GM19193 (cell line): ENCODE results near the gene MKNK2.

Source experiments
- POLR2A ChIP-seq: IDR thresholded peaks from 4 replicates; pipeline ENCODE4 v1.6.1; 2011; ENCODE audit not compliant: insufficient read depth, insufficient read length; ENCODE audit errors: extremely low read depth

Gene MKNK2

GRCh38 chr19:2054763-2055162, 3.7 kb upstream of the MKNK2 start:
- TF ChIP-seq POLR2A = no peak

DNA sequence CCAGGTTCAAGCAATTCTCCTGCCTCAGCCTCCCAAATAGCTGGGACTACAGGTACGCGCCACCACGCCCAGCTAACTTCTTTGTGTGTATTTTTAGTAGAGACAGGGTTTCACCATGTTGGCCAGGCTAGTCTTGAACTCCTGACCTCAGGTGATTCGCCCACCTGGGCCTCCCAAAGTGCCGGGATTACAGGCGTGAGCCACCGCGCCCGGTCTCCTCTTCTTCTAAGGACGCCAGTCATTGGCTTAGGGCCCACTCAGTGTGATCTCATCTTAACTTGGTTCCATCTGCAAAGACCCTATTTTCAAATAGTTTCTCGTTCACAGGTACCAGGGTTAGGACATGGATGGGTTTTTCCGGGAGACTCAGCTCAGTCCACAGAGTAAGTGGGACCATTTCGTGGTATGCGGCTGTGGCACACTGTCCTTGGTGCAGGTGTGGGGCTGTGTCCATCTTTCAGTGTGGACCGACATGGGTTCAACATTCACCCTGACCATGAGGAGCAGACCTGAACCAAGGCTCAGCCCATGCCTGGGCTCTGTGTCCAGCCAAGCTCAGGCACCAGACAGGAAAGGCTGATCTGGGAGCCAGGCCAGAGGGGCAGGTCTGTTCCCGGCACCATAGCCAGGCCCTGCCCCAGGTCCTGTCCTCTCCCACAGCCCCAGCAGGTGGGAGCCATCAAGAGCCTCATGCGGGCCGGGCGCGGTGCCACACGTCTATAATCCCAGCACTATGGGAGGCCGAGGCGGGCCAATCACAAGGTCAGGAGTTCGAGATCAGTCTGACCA, 2.8 kb upstream of the MKNK2 start:
- TF ChIP-seq POLR2A = no peak

DNA sequence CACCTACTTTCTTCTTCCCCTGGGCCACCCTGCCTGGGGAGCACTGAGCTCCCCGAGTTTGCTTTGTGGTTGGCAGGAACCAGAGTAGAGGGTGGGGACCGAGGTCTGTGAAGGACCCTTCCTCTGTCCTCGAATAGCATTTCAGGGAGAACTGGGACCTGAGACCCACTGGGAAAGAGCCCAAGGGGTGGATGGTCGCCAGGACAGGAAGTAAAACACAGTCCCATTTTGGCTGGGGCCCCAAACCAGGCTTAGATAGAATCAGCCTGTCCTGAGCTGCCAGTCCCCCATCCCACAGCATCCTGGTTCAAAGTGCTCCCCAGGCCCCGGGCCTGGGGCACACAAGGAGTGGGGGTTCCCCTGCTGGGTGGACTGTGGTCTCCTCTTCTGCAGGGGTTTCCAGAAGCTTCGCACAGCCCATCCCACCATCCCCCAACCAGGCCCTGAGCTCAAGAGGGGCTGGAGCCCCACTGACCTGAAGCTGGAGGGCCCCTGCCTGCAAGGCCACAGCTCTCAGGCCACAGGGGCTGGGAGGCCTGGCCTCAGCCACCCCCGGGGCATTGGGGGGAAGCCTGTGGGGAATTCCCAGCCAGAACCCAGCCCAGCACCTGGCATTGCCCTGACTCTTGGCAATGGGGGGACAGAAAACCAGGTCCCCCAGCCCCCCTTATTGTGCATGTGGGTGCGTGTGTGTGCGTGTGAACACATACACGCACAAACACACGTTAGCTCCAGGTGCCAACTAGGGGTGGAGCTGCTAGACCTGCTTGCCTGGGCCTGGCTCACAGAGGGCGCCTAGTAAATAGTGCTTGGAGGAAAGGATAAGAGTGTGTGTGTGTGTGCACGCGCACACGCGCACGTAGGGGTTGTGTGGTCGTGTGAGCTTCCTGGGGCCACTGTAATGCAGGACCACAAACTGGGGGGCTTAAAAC, 995 bp upstream of the MKNK2 start:
- TF ChIP-seq POLR2A = peak; percentile 38

- no peak for TF ChIP-seq POLR2A
These were observed 574 bp downstream of the MKNK2 start for GRCh38 chr19:2050349-2050990.

GRCh38 chr19:2049741-2050348, 1.2 kb downstream of the MKNK2 start:
- TF ChIP-seq POLR2A = peak; percentile 53

DNA sequence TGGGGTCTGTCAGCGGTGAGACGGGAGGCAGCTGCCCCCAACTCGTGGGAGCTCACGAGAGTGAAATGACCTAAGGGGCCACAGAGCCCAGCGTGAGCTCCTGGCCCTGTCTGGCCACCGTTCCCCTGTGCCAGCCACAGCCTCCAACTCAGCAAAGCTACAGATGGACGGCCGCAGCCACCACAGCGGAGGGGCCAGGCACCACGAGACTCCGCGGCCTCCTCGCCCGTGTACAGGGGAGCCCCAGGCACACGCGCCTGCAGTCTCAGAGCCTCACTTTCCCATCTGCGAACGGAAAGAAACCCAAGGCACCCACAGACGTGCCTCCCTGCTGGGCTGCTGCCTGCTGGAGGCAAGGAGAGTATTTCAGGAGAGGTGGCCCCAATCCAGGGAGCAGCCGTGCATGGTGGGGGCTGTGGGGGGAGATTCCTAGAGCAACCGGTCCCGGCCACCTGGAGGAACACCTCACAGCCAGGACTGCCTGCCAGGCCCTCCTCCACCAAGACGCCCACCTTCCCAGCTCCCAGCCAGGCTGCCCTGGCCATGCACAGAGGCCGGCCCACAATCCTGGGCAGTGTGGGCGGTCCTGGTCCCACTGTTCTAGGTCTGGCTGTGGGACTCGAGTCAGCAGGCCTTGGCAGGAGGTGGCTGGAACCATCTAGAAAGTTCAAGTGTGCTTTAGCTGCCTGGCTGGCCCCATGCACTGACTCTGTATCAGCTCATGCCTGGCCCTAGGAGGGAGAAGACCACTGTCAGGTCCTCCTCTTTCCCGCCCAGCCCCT, 1.9 kb downstream of the MKNK2 start:
- peak; percentile 38 for TF ChIP-seq POLR2A

DNA sequence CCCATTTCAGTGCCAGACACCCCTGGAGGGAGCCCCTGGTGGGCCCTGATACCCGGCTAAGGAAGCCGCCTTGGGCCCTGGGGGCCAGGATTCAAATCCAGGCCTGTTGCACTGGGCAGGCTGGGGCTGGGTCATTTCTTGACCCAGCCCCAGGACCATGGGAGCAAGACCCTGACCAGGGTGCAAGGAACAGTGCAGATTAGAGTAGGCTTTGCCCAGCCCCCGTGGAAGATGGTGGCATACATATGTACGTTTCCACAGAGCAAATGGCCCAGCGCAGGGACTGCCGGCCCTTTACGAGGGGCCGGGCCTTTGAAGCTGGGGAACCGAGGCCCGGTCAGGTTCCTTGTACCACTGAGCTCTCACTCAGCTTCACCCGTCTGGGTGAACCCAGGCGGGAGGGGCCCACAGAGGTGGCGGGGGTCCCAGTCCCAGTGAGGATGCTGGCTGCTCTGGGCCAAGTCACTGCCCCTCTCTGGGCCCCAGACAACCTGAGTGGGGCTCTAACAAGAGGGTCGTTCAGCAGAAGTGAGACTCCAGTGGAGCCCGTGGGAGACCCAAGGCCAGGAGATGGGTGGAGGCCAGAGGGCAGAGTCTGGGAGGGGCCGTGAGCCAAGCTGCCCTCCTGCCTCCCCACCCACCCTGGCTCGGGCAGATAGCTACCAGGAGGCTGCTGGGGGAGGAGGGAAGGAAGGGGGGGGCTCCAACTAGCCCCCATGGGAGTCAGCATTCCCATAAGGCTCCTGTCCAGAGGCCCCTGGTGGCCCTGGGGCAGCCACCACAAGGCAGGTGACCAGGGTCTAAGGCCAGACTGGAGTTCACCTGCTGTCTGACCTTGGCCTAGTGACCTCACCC, 2.7 kb downstream of the MKNK2 start:
- no peak for TF ChIP-seq POLR2A

DNA sequence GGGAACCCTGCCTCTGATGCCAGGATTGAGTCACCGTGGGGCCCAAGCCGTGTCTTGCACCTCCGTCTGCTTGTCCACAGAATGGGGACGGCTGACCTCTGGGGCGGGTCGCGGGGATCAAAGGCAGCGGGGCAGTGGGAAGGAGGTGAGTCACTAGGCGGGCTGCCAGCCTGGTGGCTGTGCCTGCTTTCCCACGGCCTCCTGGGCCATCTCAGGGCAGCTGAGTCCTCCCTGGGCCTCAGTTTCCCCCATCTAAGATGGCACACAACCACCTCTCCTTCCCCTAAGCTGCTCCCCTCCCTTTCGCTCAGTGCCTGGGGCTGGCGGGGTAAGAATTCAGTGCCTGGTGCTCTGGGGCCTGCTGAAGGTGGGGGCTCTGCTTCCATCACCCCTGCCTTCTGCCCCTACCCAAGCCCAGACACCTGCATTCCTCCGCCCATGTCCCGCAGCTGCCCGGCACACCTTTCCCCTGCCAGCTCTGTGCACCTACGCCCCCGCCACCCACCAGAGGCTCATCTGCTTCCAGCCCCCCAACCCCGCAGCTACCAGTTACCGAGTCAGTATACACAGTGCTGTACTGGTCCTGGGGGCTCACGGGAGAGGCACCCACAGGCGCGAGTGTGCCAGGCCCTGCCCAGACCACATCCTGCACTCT, 3.5 kb downstream of the MKNK2 start:
- TF ChIP-seq POLR2A = peak; percentile 44

GRCh38 chr19:2047076-2047448, 4.0 kb downstream of the MKNK2 start:
- TF ChIP-seq POLR2A = peak; percentile 13

DNA sequence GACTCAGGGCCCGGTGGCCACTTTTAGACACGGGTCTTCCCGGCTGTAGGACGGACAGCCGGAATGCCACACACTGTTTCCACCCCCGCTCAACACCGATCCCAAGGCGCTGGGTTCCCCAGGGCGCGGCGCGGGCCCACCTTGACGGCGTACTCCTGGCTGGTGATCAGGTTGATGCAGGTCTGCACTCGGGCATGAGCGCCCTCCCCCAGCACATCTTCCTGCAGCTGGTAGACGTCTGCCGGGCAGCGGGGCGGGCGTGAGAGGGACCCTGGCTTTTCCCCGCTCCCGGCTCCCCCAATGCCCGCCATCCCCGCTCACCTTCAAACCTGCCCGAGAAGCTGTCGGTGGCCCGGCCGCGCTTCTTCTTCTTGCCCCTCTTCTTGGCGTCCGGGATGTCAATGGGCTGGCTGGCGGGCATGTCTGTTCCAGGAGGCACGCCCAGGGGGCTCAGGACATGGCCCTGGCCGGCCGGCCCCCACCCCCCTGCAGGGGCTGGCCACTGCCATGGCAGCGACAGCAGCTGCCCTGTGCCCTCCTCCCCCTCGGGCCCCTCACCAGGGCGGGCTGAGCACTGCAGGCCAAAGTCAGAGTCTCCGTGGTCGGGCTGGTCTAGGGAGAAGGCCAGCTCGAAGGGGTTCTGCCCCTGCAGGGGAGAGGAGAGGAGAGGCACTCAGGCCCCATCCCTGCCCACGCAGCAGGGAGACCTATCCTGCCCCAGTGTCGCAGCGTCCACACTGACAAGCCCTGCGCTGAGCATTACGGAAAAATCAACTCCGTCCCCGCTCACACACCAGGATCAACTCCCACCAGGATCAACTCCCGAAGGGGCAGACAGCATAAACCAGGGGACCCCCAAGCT, 4.8 kb downstream of the MKNK2 start:
- peak; percentile 11 for TF ChIP-seq POLR2A

DNA sequence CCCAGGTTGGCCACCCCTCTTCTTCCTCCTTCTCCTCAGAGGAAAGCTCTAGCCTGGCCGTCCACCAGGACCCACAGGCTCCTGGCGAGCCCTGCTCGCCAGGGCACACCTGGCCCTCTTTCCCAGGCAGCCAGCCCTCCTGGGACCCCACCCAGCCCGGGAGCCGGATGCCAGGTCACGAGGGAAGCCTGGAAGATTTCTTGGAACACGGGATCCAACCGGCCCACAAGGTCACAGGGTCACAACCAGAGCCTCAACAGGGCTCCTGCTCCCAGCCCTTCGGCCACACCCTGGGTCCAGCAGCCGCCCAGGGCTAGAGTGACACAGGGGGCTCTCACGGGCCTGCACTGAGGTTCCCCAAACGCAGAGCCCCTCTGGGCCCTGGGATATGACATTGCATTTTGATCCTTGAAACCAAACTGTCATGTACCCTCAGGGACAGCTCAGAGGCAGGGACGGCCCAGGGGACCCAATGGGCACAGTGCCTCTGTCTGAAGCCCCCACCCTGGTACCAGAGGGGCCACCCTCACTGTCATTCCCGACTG, 5.5 kb downstream of the MKNK2 start:
- peak; percentile 34 for TF ChIP-seq POLR2A
